H1 (cell line): ENCODE measurements around the gene COL4A2.
"Not testable (repeated sequence)": the region's sequence is repeated elsewhere in the genome, so short reads cannot be mapped to it uniquely, and the experiment has no call there.

ENCODE experiments used
- CEBPB ChIP-seq: IDR thresholded peaks from 2 replicates; pipeline ENCODE4 v1.6.1; 2012; ENCODE audit warnings: low read depth, low read length
- CTCF ChIP-seq, 3 experiments: IDR thresholded peaks; 1 replicate in 2 of 3; 2 replicates in 1 of 3; pipeline versions ENCODE4 v1.5.1 to v1.6.1; 2011; ENCODE audit warnings: low read length in 3 of 3, mild to moderate bottlenecking in 3 of 3, inconsistent platforms in 2 of 3, low read depth in 1 of 3, moderate library complexity in 1 of 3; ENCODE audit not compliant: insufficient read depth in 1 of 3; ENCODE audit errors: control extremely low read depth in 1 of 3
- KDM1A ChIP-seq: fragments of 200-600, 300-600 bp; sonication (generic); IDR thresholded peaks from 2 replicates; pipeline ENCODE4 v1.7.1; 2016; ENCODE audit warnings: mild to moderate bottlenecking, low read length, borderline replicate concordance
- MAFK ChIP-seq: IDR thresholded peaks from 2 replicates; pipeline ENCODE4 v1.6.1; 2012; ENCODE audit warnings: low read depth, mild to moderate bottlenecking, improper control_type of control experiment, low read length
- POLR2A ChIP-seq, 2 experiments: IDR thresholded peaks; 1 replicate in 1 of 2; 2 replicates in 1 of 2; pipeline ENCODE4 v1.6.1; 2011; ENCODE audit warnings: low read depth in 2 of 2, low read length in 2 of 2, mild to moderate bottlenecking in 2 of 2; ENCODE audit errors: control extremely low read depth in 1 of 2
- RAD21 ChIP-seq, 2 experiments: IDR thresholded peaks in 1 of 2; conservative IDR thresholded peaks in 1 of 2; 2 replicates each; pipeline ENCODE4 v1.6.1; 2011; ENCODE audit warnings: low read depth in 2 of 2, low read length in 2 of 2, improper control_type of control experiment in 1 of 2, inconsistent platforms in 1 of 2, mild to moderate bottlenecking in 1 of 2, moderate library complexity in 1 of 2
- RFX5 ChIP-seq: IDR thresholded peaks from 2 replicates; pipeline ENCODE4 v1.6.1; 2011; ENCODE audit warnings: low read depth, low read length, improper control_type of control experiment, borderline replicate concordance
- TCF12 ChIP-seq: IDR thresholded peaks from 2 replicates; pipeline ENCODE4 v1.6.1; 2011; ENCODE audit warnings: low read depth, mild to moderate bottlenecking, low read length

GRCh38 chr13:110532258-110532657 is 225.2 kb downstream of the COL4A2 start:
- TF ChIP-seq KDM1A; CEBPB; TCF12; RFX5; CTCF (IDR thresholded peaks at IDR 0.05; ENCODE audit: control extremely low read depth in 1 of 3, insufficient read depth in 1 of 3, low read depth in 1 of 3, low read length in 3 of 3); MAFK; RAD21 (IDR thresholded peaks at IDR 0.05 in 1 of 2, conservative IDR thresholded peaks at IDR 0.05 in 1 of 2; ENCODE audit: low read depth in 2 of 2, low read length in 2 of 2); POLR2A (IDR thresholded peaks at IDR 0.05; ENCODE audit: control extremely low read depth in 1 of 2, low read depth in 2 of 2, low read length in 2 of 2): not testable (repeated sequence)
